ENCODE measurements around the gene TK2.

TK2 gene

DNA sequence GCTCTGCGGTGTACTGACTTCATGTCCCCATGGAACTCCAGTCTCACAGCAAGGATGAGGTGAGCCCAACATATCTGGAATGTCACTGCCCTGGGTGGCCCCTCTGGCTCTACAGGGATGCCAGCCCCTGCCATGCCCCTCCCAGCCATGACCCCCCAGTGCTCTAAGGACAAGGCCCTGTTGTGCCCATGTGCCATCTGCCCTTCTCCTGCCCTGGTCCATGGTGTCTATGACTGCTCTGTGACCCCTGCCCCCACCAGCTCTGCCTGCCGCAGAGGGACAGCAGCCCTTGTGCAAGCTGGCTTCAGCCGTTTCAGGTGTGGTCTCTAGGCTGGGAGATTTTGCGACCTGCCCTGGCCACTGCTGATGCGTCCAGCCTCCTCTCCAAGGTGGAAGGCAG lies 40.3 kb downstream of the TK2 start:
- Histone ChIP-seq H3K27ac (no peak overlapping the region), H3K4me3 (ENCODE audit: low read depth, low read length) (no peak overlapping the region), H3K27me3 (ENCODE audit: insufficient read depth, low read depth, severe bottlenecking) (no peaks in the 10 kb centered on the region), H3K9me3 (ENCODE audit: severe bottlenecking) (no peaks in the 10 kb centered on the region), H3K36me3 (no peaks in the 10 kb centered on the region; the same call in 1 of the 2 replicates)
- DNase-seq = no peak
- TF ChIP-seq, protein P1, sequence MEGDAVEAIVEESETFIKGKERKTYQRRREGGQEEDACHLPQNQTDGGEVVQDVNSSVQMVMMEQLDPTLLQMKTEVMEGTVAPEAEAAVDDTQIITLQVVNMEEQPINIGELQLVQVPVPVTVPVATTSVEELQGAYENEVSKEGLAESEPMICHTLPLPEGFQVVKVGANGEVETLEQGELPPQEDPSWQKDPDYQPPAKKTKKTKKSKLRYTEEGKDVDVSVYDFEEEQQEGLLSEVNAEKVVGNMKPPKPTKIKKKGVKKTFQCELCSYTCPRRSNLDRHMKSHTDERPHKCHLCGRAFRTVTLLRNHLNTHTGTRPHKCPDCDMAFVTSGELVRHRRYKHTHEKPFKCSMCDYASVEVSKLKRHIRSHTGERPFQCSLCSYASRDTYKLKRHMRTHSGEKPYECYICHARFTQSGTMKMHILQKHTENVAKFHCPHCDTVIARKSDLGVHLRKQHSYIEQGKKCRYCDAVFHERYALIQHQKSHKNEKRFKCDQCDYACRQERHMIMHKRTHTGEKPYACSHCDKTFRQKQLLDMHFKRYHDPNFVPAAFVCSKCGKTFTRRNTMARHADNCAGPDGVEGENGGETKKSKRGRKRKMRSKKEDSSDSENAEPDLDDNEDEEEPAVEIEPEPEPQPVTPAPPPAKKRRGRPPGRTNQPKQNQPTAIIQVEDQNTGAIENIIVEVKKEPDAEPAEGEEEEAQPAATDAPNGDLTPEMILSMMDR (IDR thresholded peaks at IDR 0.05; ENCODE audit: low read depth, low read length) = no peak

DNA sequence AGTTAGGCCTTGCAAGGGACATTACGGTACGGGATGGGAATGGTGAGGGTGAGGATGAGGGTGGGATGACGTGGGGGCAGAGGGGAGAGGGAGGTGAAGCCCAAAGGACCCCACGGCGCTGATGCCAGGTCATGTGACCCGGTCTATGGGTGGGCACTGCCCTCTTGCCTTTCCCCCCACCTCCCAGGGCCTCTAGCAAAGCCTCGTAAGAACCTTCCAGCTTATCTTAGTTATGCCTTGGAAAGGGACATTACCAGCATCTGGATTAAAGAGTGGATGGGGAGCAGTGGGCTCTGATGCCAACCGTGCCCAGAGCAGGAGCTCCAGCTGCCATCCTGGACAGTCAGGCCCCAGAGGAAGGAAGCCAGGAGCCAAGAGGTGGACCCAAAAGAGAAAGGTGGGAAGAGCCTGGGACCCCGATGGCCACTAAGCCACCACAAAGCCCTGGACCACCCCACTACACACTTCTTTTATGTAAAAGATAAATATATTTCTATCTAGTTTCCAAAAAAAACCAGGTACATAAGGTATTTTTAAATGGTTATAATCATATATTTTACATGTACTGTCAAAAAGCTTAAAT lies 40.9 kb downstream of the TK2 start:
- TF ChIP-seq, protein P1 (IDR thresholded peaks at IDR 0.05; ENCODE audit: low read depth, low read length) = no peak
- Histone ChIP-seq H3K36me3 (no peaks in the 10 kb centered on the region; the same call in 1 of the 2 replicates), H3K9me3 (ENCODE audit: severe bottlenecking) (no peaks in the 10 kb centered on the region), H3K4me3 (ENCODE audit: low read depth, low read length) (no peak overlapping the region), H3K27ac (no peak overlapping the region), H3K27me3 (ENCODE audit: insufficient read depth, low read depth, severe bottlenecking) (no peaks in the 10 kb centered on the region)
- DNase-seq = no peak

DNA sequence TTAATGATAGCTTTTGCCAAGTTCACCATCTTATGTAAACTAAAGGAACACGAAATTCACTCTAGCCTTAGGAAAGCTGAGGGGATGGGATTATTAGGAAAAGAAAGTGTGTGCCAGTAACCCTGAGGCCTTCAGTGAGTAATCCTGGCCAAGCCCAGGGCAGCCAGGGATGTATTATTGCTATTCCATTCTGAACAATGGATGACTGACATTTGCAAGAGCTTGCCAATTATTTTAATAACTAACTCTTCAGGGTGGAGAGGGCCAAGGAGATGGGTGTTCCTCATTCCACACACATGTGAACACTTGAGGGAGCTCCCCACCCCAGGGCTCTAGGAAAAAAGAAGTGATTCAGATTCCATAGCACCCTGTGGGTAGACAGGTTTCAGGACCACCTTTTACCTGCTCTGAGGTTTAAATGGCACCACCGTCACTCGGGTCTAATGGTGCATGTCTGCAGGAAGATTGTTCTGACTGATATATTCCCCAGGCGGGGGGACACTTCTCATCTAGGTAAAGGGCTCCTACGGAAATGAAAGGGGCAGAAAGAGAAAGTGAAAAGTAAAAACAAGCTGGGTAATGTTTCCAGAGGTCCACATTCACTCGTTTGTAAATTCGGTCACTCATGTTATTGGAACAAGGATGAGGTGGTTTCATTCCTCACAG lies 41.5 kb downstream of the TK2 start:
- Histone ChIP-seq H3K9me3 (ENCODE audit: severe bottlenecking) (no peaks in the 10 kb centered on the region), H3K27me3 (ENCODE audit: insufficient read depth, low read depth, severe bottlenecking) (no peaks in the 10 kb centered on the region), H3K4me3 (ENCODE audit: low read depth, low read length) (no peak overlapping the region), H3K27ac (no peak overlapping the region), H3K36me3 (no peaks in the 10 kb centered on the region; the same call in 1 of the 2 replicates)
- TF ChIP-seq, protein P1 (IDR thresholded peaks at IDR 0.05; ENCODE audit: low read depth, low read length) = no peak
- no peak for DNase-seq

DNA sequence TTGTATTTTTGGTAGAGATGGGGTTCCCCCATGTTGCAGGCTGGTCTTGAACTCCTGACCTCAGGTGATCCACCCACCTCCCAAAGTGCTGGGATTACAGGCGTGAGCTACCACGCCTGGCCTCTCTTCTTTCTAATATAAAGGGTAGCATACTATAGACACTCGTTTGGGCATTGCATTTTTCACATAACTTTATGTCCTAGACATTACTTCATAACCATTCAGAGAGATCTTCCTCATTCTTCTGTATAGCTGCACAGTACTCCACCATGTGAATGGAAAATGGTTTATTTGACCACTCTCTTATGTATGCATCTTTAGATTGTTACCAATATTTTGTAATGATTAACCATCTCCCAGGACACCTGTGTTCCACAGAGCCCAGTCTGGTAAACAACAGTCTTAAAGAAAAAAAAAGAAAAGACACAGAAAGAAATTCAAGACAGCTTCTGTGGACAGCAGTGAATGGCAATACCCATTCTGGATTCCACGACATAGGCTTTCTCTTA lies 42.1 kb downstream of the TK2 start:
- Histone ChIP-seq H3K4me3 (ENCODE audit: low read depth, low read length) (no peak overlapping the region), H3K36me3 (no peaks in the 10 kb centered on the region; the same call in 1 of the 2 replicates), H3K27me3 (ENCODE audit: insufficient read depth, low read depth, severe bottlenecking) (no peaks in the 10 kb centered on the region), H3K27ac (no peak overlapping the region), H3K9me3 (ENCODE audit: severe bottlenecking) (no peaks in the 10 kb centered on the region)
- no peak for DNase-seq
- TF ChIP-seq, protein P1 (IDR thresholded peaks at IDR 0.05; ENCODE audit: low read depth, low read length) = no peak

DNA sequence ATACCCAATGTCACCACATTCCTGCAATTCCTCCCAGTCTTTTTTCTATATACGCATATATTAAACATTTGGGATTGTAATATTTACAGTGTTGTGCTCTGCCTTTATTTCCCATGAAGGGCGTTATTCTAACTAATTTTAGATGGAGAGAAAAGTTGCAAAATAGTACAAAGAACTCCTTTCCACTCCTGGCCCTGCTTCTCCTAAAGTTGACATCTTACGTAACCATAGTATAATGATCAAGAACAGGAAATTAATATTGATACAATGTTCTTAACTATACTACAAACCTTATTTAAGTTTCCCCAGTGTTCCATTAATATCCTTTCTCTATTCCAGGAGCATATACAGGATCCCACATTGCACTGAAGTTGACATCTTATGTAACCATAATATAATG lies 46.3 kb downstream of the TK2 start:
- Histone ChIP-seq H3K9me3 (ENCODE audit: severe bottlenecking) (no peaks in the 10 kb centered on the region), H3K27ac (no peak overlapping the region), H3K4me3 (ENCODE audit: low read depth, low read length) (no peak overlapping the region), H3K36me3 (no peaks in the 10 kb centered on the region), H3K27me3 (ENCODE audit: insufficient read depth, low read depth, severe bottlenecking) (no peaks in the 10 kb centered on the region)
- TF ChIP-seq, protein P1 (IDR thresholded peaks at IDR 0.05; ENCODE audit: low read depth, low read length) = no peak
- DNase-seq = no peak

Data from WERI-Rb-1 (cell line).